Activated CD8-positive, alpha-beta memory T cell treated with anti-CD3 and anti-CD28 coated beads for 48 hours (primary cell): ENCODE results near the gene ADARB1.

Source experiments
- DNase-seq, 3 experiments: peaks; one replicate each; pipeline ENCODE4 v3.0.0-alpha.2; 2020; ENCODE audit warnings: low read depth in 2 of 3, low spot score in 2 of 3

ADARB1 gene

DNA sequence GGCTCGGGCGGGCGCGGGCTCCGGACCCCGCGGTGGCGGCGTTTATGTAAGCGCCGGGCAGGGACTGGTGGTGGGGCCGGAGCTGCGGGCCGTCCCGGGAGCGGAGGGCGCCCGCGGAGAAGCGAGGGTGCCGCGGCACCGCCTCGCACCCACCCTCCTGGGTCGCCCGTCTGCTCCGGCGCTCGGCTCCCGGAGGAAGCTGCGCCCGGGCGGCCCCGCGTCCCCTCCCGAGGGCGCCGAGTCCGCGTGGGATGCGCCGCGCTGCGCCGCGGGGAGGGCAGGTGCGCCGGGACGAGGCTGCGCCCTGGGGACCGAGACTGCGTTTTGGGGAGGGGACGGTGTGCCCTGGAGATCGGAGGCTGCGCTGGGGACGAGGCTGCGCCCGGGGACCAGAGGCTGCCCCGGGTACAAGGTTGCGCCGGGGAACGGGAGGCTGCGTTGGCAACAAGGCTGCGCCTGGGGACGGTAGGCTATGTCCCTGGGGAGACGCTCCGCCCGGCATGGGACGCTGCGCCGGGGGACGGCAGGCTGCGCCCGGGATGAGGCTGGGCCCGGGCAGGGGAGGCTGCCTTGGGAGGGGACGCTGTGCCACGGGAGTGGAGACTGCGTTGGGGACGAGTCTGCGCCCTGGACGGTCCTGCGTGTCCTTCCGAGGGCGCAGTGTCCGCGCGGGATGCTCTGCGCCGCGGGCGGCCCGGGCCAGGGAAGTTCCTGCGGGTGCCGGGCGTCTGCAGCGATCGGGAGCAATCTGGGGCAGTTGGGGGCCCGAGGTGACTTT, 627 bp downstream of the ADARB1 start:
- no peak for DNase-seq

DNA sequence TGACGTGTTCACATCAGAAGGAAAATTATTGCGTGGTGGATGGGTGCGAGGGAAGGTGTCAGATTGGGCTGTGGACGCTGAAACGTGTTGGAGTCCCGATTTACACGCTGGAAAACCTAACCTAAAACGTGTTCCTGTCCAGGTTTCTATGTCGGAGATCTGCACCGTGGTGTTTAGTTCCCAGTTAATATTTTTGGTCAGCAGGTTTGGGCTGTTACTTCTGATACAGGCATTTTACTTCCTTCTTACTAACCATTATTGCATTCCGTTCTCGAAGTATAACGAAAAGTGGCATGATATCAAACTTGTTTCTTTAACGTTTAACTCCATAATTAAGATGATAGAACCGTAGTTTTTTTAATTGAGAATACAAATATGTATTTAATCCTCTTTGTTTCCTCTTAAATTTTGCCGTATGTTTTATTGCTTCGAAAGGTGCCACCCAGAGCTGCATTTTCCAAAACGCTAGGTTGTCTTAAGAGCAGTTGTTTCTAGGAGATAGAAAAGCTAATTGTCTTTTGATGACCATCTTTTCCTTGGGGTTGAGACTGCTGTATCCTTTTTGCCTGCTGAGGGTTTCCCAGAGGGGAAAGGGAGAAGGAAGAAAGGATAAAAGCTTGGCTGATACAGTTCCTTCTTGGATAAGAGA, 1.3 kb downstream of the ADARB1 start:
- no peak for DNase-seq

DNA sequence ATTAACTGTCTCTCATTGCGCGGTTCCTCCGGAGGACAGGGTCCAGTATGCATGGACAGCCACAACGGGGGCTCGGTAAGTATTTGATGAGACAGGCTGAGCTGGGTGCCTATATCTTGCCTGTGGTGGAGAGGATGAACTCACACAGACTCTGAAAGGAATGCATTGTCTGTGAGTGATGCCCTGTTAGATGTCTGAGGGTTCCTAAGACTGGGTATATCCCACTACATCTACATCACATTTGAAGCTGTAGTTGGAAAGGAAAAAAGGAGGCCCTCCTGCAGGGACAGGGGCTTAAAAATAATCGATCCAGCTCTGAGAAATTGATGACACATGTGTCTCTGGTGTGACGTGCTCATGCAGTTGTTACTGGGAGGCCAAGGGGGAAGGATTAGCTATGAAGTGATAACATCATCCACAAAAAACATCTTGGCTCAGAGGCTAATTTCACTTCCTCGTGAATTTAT, 1.9 kb downstream of the ADARB1 start:
- no peak for DNase-seq

DNA sequence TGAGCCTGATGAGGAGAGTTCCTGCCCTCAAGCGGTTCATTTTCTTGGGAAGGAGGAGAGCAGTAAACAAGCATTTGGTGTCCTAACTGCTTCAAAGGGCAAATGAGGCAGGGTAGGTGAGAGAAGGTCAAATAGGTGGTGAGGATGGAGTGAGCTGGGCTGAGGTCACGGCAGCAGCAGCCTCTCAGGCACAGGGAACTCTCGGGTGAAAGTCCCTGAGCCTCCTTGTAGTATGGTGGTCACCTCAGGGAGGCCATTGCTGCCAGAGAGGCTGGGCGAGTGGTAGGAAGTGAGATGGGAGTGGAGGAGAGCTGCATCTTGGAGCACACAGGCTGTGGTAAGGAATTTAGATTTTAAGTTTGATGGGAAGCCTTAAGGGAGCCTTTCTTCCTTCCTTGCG, 4.0 kb downstream of the ADARB1 start:
- no peak for DNase-seq

DNA sequence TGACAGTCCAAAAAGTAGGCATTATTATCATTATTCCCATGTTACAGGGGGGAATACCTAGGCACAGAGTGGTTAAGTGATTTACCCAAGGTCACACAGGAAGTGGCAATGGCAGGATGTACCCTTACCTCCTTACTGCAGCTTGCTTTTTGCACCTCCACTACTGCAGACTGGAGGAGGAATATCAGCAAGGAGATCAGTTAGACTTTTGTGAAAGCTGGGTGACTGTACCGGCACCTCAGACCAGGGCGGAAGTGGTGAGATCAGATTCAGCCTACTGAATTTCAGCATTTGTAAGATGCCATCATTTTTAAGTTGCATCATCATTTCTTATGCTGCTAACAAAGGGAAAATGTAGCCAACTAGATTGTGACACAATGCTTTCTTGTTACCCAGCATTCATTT, 4.5 kb downstream of the ADARB1 start:
- DNase-seq, result peak in 1 of 3 experiments; percentile 25

DNA sequence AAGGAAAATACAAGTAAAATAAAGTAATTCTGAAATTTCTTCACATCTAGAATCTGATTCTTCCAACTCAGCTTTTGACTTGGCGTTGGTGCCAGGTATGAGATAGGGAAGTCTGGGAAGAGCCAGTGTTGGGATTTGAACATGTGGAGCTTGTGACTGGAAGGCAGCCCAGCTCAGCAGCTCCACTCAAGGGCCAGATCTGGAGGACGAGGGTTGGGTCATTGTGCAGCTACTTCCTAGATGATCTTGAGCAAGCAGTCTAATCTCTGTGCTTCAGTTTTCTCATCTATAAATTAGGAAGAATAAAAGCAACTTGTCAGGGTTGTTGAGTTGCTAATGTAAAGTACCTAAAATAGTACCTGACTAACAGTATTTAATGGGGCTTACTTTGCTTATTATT, 5.0 kb downstream of the ADARB1 start:
- no peak for DNase-seq

DNA sequence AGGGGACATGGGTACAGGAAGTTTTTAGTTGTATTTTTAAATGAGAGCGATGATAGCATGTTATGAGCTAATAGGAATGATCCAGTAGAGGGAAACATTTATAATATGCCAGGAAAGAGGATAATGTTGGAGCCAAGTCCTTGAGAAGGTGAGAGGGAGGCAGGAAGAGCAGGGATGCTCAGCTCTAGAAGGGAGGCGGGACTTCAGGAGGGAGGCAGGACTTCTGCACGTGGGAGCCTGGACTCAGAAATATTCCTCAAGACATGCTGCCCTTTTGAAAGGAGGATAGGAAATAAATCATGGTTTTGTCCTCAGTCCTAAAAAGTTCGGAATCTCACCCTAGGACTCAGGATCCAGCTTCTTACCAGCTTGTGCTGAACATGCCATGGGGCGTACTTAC, 5.9 kb downstream of the ADARB1 start:
- DNase-seq, result no peak

DNA sequence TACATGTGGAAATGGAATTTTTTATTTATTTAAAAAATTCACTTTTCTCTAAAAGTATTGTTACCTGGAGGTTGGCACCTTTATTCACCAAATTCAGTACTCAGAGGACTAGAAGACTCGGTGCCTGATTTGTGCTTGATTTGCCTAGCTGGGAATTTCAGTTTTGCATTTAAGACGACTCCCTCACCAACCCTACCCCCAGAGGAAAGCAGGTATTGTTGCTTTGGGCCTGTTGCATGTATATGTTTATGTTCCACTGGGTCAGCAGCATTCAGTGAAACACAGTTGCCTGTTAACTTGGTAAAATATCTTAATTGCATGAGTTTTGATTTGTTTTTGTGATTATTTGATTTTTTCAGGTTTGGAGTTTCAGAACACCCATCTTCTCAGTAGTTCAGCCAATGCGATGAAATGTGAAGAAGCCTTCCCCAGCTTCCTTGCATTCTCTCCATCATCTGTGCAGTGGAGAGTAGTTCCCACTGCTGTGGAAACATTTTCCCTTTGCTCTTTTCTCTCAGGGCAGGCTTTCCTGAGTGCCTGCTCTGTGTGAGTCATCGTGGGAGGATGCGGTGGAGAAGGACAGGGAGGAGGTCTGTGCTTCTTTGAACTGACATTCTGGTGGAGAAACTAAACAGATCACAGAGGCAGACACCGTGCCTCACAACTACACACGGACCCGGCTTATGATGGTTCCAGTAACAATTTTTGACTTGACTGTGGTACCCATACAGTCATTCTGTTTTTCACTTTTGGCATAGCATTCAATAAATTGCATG, 6.4 kb downstream of the ADARB1 start:
- no peak for DNase-seq

DNA sequence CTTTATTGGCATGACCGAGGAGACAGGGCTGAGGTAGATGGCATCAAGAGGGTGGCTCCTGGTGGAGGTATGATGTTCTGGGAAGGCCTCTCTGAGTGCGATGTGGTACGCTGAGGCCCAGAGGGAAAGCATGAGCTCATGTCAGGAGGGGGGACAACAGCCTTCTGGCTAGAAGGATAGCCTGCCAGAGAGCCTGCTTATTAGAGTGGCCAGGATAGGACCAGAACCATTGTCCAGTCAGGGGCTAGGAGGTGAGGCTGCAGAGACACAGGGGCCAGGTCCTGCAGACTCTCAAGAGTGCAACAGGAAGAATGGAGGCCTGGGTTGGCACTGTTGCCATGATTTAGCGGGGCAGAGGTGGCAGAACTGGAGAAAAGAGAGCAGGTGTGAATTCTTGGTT, 7.3 kb downstream of the ADARB1 start:
- no peak for DNase-seq

DNA sequence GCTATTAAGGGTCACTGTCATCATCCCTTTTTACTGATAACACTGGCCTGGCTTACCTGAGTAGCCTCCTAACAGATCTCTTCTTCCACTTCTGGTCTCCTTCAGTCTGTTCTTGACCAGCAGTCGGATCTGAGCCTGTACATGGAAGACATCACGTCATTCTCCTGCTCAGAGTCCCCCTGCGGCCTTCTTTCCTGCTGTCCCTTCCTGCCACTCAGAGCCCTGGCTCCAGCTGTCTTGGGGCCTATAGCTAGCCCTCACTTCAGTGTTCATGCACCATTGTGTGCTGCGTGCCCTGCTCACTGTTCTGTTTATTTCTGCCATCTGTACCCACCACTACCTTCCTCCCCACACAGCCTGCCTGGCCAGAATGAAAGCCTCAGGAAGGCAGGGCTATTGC, 8.4 kb downstream of the ADARB1 start:
- DNase-seq, result no peak

DNA sequence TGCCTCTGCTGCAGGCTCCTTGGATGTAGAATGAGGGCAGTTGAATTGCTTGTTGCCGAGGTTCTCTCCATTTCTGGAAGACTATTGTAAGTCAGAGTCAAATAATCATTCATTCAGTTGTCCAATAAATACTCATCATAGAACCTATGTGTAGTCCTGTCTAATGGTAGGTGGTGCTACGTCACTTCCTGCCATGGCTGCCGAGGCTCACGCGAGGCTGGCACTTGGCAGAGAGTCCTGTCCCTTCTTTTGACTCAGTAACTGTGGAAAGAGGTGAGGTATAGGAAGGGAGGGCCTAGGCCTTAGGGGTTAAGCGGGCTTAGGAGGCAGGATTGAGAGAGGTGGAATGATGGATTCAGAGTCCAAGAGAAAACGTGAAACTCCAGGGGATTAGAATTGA, 9.7 kb downstream of the ADARB1 start:
- no peak for DNase-seq

DNA sequence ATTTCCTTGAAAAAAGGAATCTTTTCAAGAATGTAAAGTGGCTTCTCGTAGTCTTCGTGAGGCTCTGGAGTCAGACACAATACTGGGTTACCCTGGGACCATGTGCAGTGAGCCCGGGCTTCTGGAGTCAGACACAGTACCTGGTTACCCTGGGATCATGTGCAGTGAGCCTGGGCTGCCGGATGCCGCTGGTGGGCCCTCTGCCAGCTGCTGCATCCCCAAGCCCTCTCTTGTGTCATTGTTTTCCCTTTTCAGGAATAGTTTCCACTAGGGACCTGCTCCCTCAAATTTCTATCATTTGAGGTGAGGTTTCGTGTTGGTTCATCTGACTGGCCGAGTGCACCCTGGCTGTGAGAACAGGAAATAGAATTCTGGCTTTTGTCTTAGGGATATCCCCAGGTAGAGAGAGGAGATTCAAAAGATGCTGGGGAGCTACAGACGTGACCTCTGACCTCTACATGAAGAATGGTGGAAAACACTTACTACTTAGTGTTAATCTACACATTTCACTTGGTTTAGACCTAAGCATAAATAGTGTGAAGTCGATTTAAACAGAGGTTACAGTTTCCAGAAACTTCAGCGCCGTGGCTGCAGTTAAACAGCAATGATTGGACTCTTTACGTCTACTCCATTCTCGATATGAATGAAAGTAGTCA, 10.6 kb downstream of the ADARB1 start:
- no peak for DNase-seq

DNA sequence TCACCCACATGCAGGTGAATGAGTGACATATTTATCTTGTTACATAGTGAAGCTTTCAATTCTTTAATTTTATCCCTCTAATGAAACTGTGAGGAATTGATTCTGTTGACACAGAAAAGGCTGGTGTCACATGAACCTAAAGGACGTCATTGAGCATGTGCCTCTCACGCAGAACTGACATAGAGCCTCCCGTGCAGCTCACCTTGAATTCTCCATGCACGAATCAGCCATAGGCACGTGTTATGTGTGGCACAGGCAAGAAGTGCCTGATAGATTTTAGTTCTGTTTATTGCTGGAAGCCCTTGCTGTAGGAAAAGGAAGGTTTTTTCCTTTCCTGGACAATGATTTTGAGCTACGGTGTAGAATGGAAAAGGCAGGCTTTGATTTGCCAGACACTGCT, 11.3 kb downstream of the ADARB1 start:
- no peak for DNase-seq

DNA sequence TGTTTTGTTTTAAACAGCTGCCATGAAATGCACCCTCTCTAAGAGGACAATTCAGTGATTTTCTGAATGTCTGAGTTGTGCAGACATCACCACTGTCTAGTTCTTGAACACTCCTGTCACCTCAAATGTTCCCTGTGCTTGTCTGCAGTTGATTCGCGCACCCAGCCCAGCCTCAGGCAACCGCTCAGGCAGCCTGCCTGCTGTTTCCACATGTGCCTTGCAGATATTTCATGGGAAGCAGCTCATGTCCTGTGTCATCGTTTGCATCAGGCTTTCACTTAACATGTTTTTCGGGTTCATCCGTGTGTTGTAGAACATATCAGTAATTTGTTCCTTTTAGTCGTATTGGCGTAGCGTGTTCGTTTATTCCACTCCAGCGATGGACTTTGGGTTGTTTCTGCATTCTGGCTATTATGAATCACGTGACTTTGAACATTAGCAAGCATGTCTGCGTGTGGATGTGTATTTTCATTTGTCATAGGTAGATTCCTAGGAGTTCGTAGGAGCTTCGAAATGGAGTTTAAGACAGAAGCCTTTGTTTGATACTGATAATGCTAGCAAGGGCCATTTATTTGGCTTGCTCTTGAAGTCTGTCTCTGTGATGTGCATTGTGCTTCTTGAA, 12.1 kb downstream of the ADARB1 start:
- DNase-seq, result no peak

DNA sequence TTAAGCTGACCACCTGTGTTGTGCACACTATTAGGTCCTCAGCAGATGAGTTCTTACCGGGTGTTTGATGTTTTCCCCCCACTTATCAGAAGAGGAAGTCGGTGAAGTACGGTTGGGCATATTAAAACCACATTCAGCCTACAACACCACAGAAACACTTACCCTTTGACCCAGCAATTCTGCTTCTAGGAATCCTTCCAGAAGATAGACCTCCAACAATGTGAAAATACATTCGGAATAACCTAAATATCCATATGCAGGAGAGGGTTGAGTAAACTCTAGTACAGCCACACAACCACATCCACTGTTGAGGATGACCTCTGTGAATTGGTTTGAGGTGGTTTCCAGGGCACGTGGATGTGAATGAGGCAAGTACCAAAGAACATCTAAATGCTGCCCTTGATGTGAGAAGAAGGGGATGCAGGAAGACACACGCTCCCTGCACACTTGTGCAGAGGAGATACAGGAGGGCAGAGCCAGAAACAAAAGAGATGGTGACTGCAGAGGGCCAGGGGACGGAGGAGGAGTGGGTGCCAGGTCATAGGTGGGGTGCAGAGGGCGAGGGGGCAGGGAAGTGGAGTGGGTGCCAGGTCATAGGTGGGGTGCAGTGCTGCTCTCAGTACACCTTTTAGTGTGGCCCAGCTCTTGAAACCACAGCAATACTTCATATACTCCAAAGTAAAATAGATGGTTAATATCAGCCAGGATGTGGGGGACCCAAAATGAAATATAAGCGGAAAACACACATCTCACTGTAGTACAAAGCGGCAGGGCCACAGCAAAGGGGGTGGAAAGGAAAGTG, 12.8 kb downstream of the ADARB1 start:
- DNase-seq, result no peak

DNA sequence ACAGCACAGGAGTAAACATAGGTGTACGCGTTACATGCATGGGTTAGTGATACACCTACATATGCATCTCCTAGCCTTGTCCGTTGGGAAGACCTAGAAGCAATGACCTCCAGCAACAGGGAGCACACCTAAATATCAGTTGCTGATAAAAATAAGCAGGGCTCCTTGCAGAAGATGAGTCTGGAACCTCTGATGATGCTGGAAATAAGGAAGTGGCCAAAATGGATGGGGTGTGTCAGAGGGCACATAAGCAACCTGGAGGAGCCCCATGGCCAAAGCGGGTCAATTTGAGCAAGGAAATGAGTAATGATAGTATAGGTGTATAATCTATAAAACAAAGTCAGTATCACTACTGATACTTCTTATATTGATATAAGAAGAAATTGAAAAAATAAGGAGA, 13.7 kb downstream of the ADARB1 start:
- DNase-seq, result no peak

DNA sequence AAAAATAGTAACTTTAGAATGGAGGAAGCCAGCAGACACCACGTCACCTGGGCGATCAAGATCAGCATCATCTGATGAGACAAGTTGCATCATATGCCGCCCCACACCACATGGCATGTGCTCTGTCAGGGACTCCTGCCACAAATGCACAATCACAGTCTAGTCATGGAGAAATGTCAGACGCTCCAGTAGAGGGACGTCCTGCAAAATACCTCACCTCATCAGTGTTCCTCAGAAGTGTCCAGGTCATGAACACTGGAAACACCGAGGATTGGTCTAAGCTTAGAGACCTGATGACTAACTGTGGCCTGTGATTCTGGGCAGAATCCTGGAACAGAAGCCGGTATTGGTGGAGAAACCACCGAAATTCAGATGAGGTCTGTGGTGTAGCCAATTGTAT, 14.3 kb downstream of the ADARB1 start:
- DNase-seq, result no peak

DNA sequence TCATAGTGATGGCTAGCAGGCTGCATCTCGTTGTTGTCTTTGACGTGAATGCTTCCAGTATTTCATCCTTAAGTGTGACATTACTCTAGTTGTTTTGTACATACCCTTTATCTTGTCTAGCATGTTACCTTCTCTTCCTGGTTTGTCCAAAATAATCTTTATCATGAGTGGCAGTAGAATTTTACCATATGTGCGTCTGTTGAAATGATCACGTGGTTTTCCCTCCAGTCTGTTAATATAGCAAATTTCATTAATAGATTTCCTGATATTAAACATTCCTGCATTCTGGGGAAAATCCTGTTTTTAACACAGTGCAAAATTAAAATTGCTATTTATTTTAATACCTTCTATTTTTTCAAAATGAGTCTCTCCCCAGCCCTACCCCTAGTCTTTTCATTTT, 15.6 kb downstream of the ADARB1 start:
- no peak for DNase-seq

DNA sequence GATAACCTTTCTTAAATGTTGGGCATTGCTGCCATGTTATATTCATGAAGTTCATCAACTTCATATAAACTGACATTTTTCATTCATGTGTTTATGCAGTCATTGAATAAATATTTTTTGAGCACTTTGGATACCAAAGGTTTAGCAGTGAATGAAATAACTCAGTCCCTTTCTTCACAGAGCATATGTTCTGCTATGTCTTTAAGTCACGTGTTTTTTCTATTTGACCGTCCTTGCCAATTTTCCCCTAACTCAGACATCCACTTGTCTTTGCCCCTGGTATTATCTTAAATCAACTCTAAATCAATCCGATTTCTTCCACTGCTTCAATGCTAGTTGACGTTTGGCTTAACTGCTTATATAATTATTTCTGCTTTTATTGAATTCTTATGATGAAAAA, 16.6 kb downstream of the ADARB1 start:
- no peak for DNase-seq

DNA sequence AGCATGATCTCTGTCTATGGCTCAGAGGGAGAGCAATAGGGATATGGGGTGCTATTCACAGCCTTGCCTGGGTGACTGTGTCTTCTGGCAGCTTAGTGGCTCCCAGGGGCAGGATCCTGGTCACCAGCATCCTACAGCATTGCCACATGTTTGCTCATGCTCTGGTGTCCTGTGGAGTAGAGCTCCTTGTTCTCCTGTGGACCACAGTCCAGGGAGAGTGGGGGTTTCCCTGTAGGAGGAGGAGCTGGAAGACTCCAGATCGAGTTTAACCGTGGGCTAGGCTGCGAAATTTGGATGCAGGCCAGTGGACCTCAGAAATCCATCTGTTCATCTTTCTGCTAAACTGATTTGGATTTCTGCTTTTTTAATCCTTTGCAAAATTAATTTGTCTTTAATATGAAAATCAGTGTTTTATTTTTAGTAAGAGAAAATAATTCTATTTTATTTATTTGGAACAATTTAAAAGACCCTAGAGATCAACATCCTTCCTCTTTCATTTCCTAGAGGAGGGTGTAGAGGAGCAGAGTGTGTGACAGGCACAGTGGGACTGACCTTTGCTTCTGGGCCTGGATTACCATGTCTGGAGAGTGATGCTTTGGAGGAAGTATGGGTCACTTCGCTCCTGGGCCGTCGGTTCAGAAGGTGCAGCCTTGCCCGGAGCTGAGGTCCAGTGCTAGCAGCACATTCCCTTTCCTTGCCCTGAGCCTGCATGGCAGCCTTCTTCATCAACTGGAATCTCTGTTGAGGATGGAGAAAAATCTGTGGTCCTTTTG, 17.4 kb downstream of the ADARB1 start:
- DNase-seq, result no peak
